ENCODE results near the gene GNG3.
"Not testable (repeated sequence)": the region's sequence is repeated elsewhere in the genome, so short reads cannot be mapped to it uniquely, and the experiment has no call there.

Gene GNG3

DNA sequence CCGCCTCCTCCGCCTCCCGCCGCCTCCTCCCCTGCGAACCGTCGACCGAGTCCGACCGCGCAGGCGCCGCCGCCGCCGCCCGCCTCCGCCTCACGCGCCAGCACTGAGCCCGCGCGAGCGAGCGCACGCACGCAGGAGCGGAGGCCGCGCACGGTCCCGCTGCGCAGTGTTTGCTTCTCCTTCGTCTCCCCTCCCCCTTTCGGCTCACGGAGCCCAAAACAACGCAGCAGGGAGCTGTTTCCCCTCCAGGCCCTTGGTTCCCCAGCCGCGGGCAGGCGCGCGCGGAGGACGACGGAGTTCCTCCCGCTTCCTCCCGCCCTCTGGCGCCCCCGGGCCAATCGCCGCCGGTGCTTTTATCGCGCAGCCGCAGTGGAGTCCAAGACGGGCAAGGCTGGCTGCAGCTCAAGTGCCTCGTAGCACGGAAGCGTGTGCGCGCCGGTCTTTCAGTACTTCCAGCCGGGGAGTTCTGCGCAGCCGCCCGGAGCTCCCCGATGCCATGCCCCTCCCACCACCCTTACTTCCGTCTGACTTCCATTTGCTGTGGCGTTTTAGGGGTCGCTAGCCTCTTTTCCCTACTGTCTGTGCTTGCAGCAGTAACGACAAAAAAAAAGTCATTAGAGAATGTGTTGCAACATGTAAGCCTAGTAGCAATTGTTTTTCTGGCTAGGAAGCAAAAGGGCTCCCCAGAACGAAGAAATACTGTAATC lies 19.8 kb downstream of the GNG3 start, which contains the start of gene HNRNPUL2:
Gene HNRNPUL2 (minus strand): TSS at position 293 of the 707 bp plus-strand sequence. CDS start 301 bp downstream, outside the sequence.
- peaks cover 79% of the 10 kb centered on the region for H3K79me2 ChIP-seq (ENCODE audit: insufficient read depth, low read length)
- no peaks in the 10 kb centered on the region for H3K9me2 ChIP-seq (replicated peaks; ENCODE audit: low read depth, low read length)
- TF ChIP-seq CTCF (conservative IDR thresholded peaks at IDR 0.05; ENCODE audit: low read length) (no peak), EZH2phosphoT487 (IDR thresholded peaks at IDR 0.05; ENCODE audit: borderline replicate concordance) (no peak)
- H3K4me1 ChIP-seq (ENCODE audit: insufficient read depth, low read length, poor library complexity, severe bottlenecking): peaks cover 34% of the 10 kb centered on the region
- peak within 1 kb of the TSS; percentile 92 for H3K4me3 ChIP-seq (ENCODE audit: low read length, poor library complexity, severe bottlenecking)
- peak within 1 kb of the TSS; percentile 98 for H3K9ac ChIP-seq (ENCODE audit: low read depth, low read length, poor library complexity, severe bottlenecking)
- peaks cover 3% of the 10 kb centered on the region for H3F3A ChIP-seq (ENCODE audit: low read depth)
- no peaks in the 10 kb centered on the region for H3K9me3 ChIP-seq (ENCODE audit: insufficient read depth, low read depth, low read length)
- peak within 1 kb of the TSS; percentile 88 for H2AFZ ChIP-seq (ENCODE audit: low read length)
- no peaks in the 10 kb centered on the region for H3K27me3 ChIP-seq (ENCODE audit: insufficient read depth, low read length, poor library complexity, severe bottlenecking)
- peaks cover 25% of the 10 kb centered on the region; the same call in 1 of the 2 replicates for H3K36me3 ChIP-seq (ENCODE audit: insufficient read depth, low read length)
- peak within 1 kb of the TSS; percentile 98 for H3K4me2 ChIP-seq (ENCODE audit: low read depth, low read length, poor library complexity, severe bottlenecking)
- peaks cover 62% of the 10 kb centered on the region for H4K20me1 ChIP-seq (ENCODE audit: insufficient read depth, low read length, poor library complexity, severe bottlenecking)

DNA sequence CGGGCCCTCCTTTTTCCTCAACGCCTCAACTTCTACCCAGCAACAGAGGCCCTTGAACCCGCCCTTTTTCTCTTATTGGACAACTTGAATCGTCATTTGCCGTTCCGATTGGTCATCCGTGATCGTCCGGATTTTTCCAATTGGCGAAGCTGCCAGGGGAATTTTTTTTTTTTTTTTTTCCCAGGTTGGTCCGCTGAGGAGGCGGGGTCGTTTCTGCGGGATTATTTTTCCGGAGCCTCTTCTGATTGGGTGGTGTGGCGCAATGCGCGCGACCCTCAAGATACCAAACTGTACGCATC lies 20.3 kb downstream of the GNG3 start:
- Histone ChIP-seq H3K4me3 (ENCODE audit: low read length, poor library complexity, severe bottlenecking) (peak overlapping the region; percentile 92), H4K20me1 (ENCODE audit: insufficient read depth, low read length, poor library complexity, severe bottlenecking) (peaks cover 57% of the 10 kb centered on the region), H3K4me1 (ENCODE audit: insufficient read depth, low read length, poor library complexity, severe bottlenecking) (peaks cover 29% of the 10 kb centered on the region), H3K9me3 (ENCODE audit: insufficient read depth, low read depth, low read length) (no peaks in the 10 kb centered on the region), H3K9me2 (replicated peaks; ENCODE audit: low read depth, low read length) (no peaks in the 10 kb centered on the region), H3F3A (ENCODE audit: low read depth) (peaks cover 3% of the 10 kb centered on the region), H2AFZ (ENCODE audit: low read length) (peak overlapping the region; percentile 88), H3K4me2 (ENCODE audit: low read depth, low read length, poor library complexity, severe bottlenecking) (peak overlapping the region; percentile 81), H3K79me2 (ENCODE audit: insufficient read depth, low read length) (peaks cover 78% of the 10 kb centered on the region), H3K36me3 (ENCODE audit: insufficient read depth, low read length) (peaks cover 20% of the 10 kb centered on the region; the same call in 1 of the 2 replicates), H3K9ac (ENCODE audit: low read depth, low read length, poor library complexity, severe bottlenecking) (peak overlapping the region; percentile 98), H3K27me3 (ENCODE audit: insufficient read depth, low read length, poor library complexity, severe bottlenecking) (no peaks in the 10 kb centered on the region)
- no peak for TF ChIP-seq EZH2phosphoT487 (IDR thresholded peaks at IDR 0.05; ENCODE audit: borderline replicate concordance)
- TF ChIP-seq CTCF (conservative IDR thresholded peaks at IDR 0.05; ENCODE audit: low read length): no peak

GRCh38 chr11:62728171-62728988 lies 20.9 kb downstream of the GNG3 start, which contains the start of gene TTC9C:
Gene TTC9C (plus strand): TSS chr11:62728486. CDS start chr11:62728849, 363 bp downstream.
- Histone ChIP-seq H3F3A (ENCODE audit: low read depth) (peaks cover 3% of the 10 kb centered on the region), H3K36me3 (ENCODE audit: insufficient read depth, low read length) (peaks cover 14% of the 10 kb centered on the region; the same call in 1 of the 2 replicates), H3K4me3 (ENCODE audit: low read length, poor library complexity, severe bottlenecking) (peak within 1 kb of the TSS; percentile 92)

DNA sequence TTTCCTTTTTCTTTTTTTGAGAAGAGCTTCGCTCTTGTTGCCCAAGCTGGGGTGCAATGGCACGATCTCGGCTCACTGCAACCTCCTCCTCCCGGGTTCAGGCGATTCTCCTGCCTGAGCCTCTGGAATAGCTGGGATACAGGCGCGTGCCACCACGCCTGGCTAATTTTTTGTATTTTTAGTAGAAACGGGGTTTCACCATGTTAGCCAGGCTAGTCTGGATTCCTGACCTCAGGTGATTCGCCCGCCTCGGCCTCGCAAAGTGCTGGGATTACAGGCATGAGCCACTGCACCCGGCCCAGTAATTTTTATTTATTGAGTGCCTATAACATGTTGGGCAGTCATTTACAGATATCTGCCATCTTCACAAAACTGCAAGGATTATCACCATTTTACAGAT lies 22.6 kb downstream of the GNG3 start:
- Histone ChIP-seq H3K79me2 (ENCODE audit: insufficient read depth, low read length) (peaks cover 66% of the 10 kb centered on the region), H4K20me1 (ENCODE audit: insufficient read depth, low read length, poor library complexity, severe bottlenecking) (peaks cover 39% of the 10 kb centered on the region), H3K9ac (ENCODE audit: low read depth, low read length, poor library complexity, severe bottlenecking) (peak overlapping the region; percentile 98), H3K4me1 (ENCODE audit: insufficient read depth, low read length, poor library complexity, severe bottlenecking) (peaks cover 13% of the 10 kb centered on the region), H3K4me3 (ENCODE audit: low read length, poor library complexity, severe bottlenecking) (peak overlapping the region; percentile 92), H3K4me2 (ENCODE audit: low read depth, low read length, poor library complexity, severe bottlenecking) (peak overlapping the region; percentile 81)
- H3F3A ChIP-seq (ENCODE audit: low read depth); H3K36me3 ChIP-seq (ENCODE audit: insufficient read depth, low read length); H3K9me3 ChIP-seq (ENCODE audit: insufficient read depth, low read depth, low read length); H3K9me2 ChIP-seq (replicated peaks; ENCODE audit: low read depth, low read length); H2AFZ ChIP-seq (ENCODE audit: low read length); H3K27me3 ChIP-seq (ENCODE audit: insufficient read depth, low read length, poor library complexity, severe bottlenecking): not testable (repeated sequence)

More at GRCh38 chr11:62728171-62728988, 20.9 kb downstream of the GNG3 start, which contains the start of gene TTC9C:
- Histone ChIP-seq H3K9me3 (ENCODE audit: insufficient read depth, low read depth, low read length) (no peaks in the 10 kb centered on the region), H2AFZ (ENCODE audit: low read length) (peak within 1 kb of the TSS; percentile 88), H3K9ac (ENCODE audit: low read depth, low read length, poor library complexity, severe bottlenecking) (peak within 1 kb of the TSS; percentile 98), H3K79me2 (ENCODE audit: insufficient read depth, low read length) (peaks cover 78% of the 10 kb centered on the region), H3K4me1 (ENCODE audit: insufficient read depth, low read length, poor library complexity, severe bottlenecking) (peaks cover 27% of the 10 kb centered on the region), H3K4me2 (ENCODE audit: low read depth, low read length, poor library complexity, severe bottlenecking) (peak within 1 kb of the TSS; percentile 81), H4K20me1 (ENCODE audit: insufficient read depth, low read length, poor library complexity, severe bottlenecking) (peaks cover 56% of the 10 kb centered on the region), H3K9me2 (replicated peaks; ENCODE audit: low read depth, low read length) (no peaks in the 10 kb centered on the region), H3K27me3 (ENCODE audit: insufficient read depth, low read length, poor library complexity, severe bottlenecking) (no peaks in the 10 kb centered on the region)
- TF ChIP-seq EZH2phosphoT487 (IDR thresholded peaks at IDR 0.05; ENCODE audit: borderline replicate concordance): no peak
- no peak for TF ChIP-seq CTCF (conservative IDR thresholded peaks at IDR 0.05; ENCODE audit: low read length)
